Memory B cell (primary cell): Measurements from ENCODE around the gene PRKAR2B.
"Not testable (repeated sequence)": the region's sequence is repeated elsewhere in the genome, so short reads cannot be mapped to it uniquely, and the experiment has no call there.

Source experiments
- ATAC-seq: fragments of 150-1000 bp; cut with Tn5 transposase; 2 replicates; pipeline ENCODE4 v1.10.0; 2021; ENCODE audit warnings: low read depth, mild to moderate bottlenecking, moderate library complexity
- DNase-seq, 2 donors: peaks; one replicate each; pipeline ENCODE4 v3.0.0; 2022; ENCODE audit warnings: low spot score in 2 of 2
- H3K27ac Mint-ChIP-seq: one replicate; pipeline ENCODE4 v1.8.0; 2022; ENCODE audit warnings: mild to moderate bottlenecking, moderate library complexity, mixed read lengths
- H3K27me3 Mint-ChIP-seq: one replicate; pipeline ENCODE4 v1.8.0; 2022; ENCODE audit warnings: mixed read lengths
- H3K36me3 Mint-ChIP-seq: one replicate; pipeline ENCODE4 v1.8.0; 2022; ENCODE audit warnings: mild to moderate bottlenecking, mixed read lengths
- H3K4me1 Mint-ChIP-seq: one replicate; pipeline ENCODE4 v1.8.0; 2022; ENCODE audit warnings: mixed read lengths
- H3K4me3 Mint-ChIP-seq: one replicate; pipeline ENCODE4 v1.8.0; 2022; ENCODE audit warnings: mild to moderate bottlenecking, moderate library complexity, mixed read lengths
- H3K9me3 Mint-ChIP-seq: one replicate; pipeline ENCODE4 v1.8.0; 2022; ENCODE audit warnings: mixed read lengths

The PRKAR2B gene

DNA sequence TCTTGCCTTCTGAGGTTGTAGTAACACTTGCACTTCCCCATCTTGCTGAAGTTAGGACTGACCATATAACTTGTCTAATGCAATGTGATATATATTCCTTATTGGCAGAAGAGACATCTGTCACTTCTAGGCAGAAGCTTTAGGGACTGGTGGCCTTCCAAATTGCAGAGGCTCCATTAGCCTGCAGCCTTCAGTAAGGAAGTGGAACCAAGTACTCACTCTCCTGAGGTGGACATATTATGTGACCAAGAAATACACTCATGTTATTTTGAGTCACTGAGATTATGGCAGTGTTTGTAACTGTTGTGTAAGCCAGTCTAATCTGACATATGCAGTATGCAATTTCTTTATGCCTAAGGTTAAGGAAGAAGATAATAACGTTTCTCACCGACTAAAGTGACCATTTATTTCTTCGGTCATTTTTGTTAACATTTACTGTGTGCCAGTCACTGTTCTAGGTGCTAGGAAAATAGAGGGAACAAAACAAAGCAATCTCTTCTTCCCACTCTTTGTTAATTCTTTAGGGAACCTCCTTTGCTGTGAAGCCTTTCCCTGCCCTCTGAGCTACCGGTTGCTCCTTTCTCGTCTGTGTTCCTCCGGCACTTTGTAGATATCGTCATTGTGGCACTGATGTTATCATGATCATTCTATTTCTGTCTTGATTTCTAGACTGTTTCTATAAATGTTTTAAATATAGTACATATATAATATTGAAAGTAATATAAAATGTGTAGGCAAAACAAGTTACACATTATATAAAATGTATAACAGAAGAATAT is 71.4 kb downstream of the PRKAR2B start:
- ATAC-seq (no peak), DNase-seq (no peak)
- no peak overlapping the region for H3K27ac Mint-ChIP-seq
- no peaks in the 10 kb centered on the region for H3K4me1 Mint-ChIP-seq
- H3K27me3 Mint-ChIP-seq = no peaks in the 10 kb centered on the region
- no peaks in the 10 kb centered on the region for H3K9me3 Mint-ChIP-seq
- H3K36me3 Mint-ChIP-seq = no peaks in the 10 kb centered on the region
- no peak overlapping the region for H3K4me3 Mint-ChIP-seq

DNA sequence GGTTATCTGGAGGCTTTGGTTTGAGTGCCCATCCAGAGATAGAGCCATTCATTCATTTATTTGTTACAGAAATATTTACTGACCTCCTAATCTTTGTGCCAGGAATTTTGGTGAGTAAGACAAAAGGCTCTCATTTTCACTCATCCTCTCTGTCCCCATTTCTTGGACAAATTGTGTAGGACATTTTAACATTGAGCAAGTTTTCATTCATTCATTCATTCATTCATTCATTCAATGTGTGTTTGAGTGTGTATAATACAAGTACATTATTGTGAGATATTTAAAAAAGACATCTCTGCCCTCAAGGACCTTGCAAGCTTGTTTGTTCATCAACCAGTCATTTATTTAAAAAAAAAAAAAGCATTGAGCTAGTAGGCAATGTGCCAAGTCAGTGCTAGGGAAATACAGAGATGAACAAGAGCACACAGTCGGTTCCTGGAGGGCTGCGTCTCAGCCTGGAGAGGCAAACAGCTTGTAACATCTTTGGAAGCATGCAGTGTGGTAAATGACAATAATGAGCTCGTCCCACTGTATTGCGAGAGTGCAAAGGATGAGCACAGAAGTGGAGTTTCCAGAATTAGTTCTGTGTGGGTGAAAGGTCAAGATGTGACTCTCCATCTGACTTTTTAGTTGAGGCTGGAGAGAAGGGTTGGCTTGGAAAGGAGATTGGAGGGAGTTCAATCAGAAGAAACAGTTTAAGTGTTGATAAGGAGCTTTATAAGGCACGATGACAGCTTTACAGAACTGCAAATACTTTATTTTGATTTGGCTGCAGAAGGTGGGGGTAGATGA is 73.8 kb downstream of the PRKAR2B start:
- Mint-ChIP-seq H3K4me1 (no peaks in the 10 kb centered on the region), H3K4me3 (no peak overlapping the region), H3K36me3 (no peaks in the 10 kb centered on the region), H3K27me3 (no peaks in the 10 kb centered on the region), H3K27ac (no peak overlapping the region), H3K9me3 (no peaks in the 10 kb centered on the region)
- no peak for ATAC-seq
- no peak for DNase-seq

GRCh38 chr7:107119376-107120105 is 75.0 kb downstream of the PRKAR2B start:
- Mint-ChIP-seq H3K9me3 (no peaks in the 10 kb centered on the region), H3K27me3 (no peaks in the 10 kb centered on the region), H3K4me1 (no peaks in the 10 kb centered on the region), H3K36me3 (no peaks in the 10 kb centered on the region), H3K27ac (no peak overlapping the region), H3K4me3 (no peak overlapping the region)
- DNase-seq (no peak), ATAC-seq (no peak)

GRCh38 chr7:107122486-107122911 is 78.0 kb downstream of the PRKAR2B start:
- Mint-ChIP-seq H3K36me3 (no peaks in the 10 kb centered on the region), H3K27ac (no peak overlapping the region), H3K4me3 (no peak overlapping the region), H3K4me1 (peaks cover 13% of the 10 kb centered on the region), H3K9me3 (no peaks in the 10 kb centered on the region), H3K27me3 (no peaks in the 10 kb centered on the region)
- ATAC-seq = no peak
- no peak for DNase-seq

DNA sequence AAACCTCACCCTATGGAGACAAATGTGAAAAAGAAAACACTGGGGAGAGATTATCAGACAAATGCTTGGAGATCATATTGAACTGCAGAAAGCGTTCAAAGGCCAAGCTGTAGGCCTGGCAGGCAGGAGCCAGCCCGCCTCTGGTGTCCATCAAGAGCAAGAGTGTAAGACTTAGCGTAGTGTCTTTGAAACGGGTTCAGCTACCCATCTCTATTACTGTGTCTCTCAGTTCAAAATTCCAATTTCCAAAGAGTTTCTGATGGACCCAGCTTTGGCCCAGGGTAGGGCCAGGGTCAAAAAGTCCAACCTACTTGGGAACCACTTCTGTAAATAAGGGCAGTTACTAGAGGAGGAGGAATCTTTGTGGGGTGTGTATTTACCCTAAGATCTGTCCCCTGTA is 78.9 kb downstream of the PRKAR2B start:
- Mint-ChIP-seq H3K27me3 (no peaks in the 10 kb centered on the region), H3K4me1 (peaks cover 13% of the 10 kb centered on the region), H3K27ac (no peak overlapping the region), H3K4me3 (no peak overlapping the region), H3K9me3 (no peaks in the 10 kb centered on the region), H3K36me3 (no peaks in the 10 kb centered on the region)
- no peak for DNase-seq
- ATAC-seq = no peak

DNA sequence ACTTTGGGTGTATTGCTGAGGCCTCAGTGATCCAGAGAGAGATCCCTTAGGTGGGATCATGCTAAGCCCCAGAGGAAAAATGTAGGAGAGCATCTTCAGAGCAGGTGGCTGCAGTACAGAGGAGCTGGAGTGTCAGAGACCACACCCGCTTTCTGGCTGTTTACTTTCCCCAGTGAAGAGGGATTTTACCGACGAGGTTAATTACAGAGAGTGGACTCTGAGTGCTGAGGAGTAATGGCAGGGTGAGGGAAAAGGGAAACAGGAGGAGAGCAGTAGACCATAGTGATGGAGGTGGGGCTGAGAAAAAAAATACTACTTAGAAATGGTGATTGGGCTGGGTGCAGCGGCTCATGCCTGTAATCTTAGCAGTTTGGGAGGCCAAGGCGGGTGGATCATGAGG is 81.0 kb downstream of the PRKAR2B start:
- H3K36me3 Mint-ChIP-seq = no peaks in the 10 kb centered on the region
- DNase-seq = no peak
- no peaks in the 10 kb centered on the region for H3K27me3 Mint-ChIP-seq
- H3K4me3 Mint-ChIP-seq = peak overlapping the region; percentile 72
- ATAC-seq = no peak
- H3K27ac Mint-ChIP-seq = peak overlapping the region; percentile 76
- no peaks in the 10 kb centered on the region for H3K9me3 Mint-ChIP-seq
- peaks cover 13% of the 10 kb centered on the region for H3K4me1 Mint-ChIP-seq

GRCh38 chr7:107128217-107128616 is 83.7 kb downstream of the PRKAR2B start:
- Mint-ChIP-seq H3K27ac (no peak overlapping the region), H3K9me3 (no peaks in the 10 kb centered on the region), H3K4me3 (no peak overlapping the region), H3K4me1 (peaks cover 13% of the 10 kb centered on the region), H3K36me3 (no peaks in the 10 kb centered on the region), H3K27me3 (no peaks in the 10 kb centered on the region)
- DNase-seq (no peak), ATAC-seq (no peak)

GRCh38 chr7:107128748-107129147 is 84.2 kb downstream of the PRKAR2B start:
- Mint-ChIP-seq H3K4me3 (no peak overlapping the region), H3K36me3 (no peaks in the 10 kb centered on the region), H3K4me1 (peaks cover 13% of the 10 kb centered on the region), H3K27me3 (no peaks in the 10 kb centered on the region), H3K9me3 (no peaks in the 10 kb centered on the region), H3K27ac (no peak overlapping the region)
- no peak for ATAC-seq
- DNase-seq = no peak

- H3K27me3 Mint-ChIP-seq = peaks cover 2% of the 10 kb centered on the region
- H3K36me3 Mint-ChIP-seq = no peaks in the 10 kb centered on the region
- ATAC-seq (no peak), DNase-seq (no peak)
- peaks cover 9% of the 10 kb centered on the region for H3K4me1 Mint-ChIP-seq
- no peak overlapping the region for H3K27ac Mint-ChIP-seq
- no peak overlapping the region for H3K4me3 Mint-ChIP-seq
- no peaks in the 10 kb centered on the region for H3K9me3 Mint-ChIP-seq
Measured at GRCh38 chr7:107130487-107131220, 86.1 kb downstream of the PRKAR2B start.

GRCh38 chr7:107133396-107133795 is 88.9 kb downstream of the PRKAR2B start:
- ATAC-seq (no peak), DNase-seq (no peak)
- no peaks in the 10 kb centered on the region for H3K36me3 Mint-ChIP-seq
- H3K27me3 Mint-ChIP-seq = peaks cover 2% of the 10 kb centered on the region
- no peak overlapping the region for H3K4me3 Mint-ChIP-seq
- H3K27ac Mint-ChIP-seq = no peak overlapping the region
- H3K9me3 Mint-ChIP-seq = no peaks in the 10 kb centered on the region
- H3K4me1 Mint-ChIP-seq = no peaks in the 10 kb centered on the region

DNA sequence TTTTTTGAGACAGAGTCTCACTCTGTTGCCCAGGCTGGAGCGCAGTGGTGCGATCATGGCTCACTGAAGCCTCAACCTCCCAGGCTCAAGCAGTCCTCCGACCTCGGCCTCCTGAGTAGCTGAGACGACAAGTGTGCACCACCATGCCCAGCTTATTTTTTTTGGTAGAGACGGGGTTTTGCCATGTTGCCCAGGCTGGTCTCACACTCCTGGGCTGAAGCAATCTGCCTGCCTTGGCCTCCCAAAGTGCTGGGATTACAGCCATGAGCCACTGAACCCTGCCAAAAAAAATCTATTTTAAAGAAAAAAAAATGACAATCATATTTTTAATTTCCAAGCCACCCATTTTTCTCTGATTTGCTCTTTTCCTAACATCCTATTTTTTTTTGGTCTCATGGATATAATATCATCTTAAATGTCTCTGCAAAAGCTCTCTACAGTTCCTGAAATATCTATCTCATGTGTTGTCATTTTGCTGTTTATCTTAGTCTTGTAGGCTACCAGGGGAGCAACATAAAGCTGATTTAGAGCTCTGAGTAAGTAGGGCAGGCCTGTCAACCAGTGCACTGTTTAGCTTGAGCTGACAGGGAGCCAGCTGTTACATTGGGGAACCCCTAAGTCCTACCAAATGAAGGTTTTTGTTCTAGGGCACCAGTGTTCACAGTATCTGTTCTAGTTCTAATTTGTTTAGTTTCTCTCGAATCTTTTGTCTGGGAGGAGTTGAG is 94.4 kb downstream of the PRKAR2B start:
- no peaks in the 10 kb centered on the region for H3K9me3 Mint-ChIP-seq
- no peak overlapping the region for H3K27ac Mint-ChIP-seq
- no peaks in the 10 kb centered on the region for H3K4me1 Mint-ChIP-seq
- no peak overlapping the region for H3K4me3 Mint-ChIP-seq
- H3K27me3 Mint-ChIP-seq = peaks cover 2% of the 10 kb centered on the region
- DNase-seq (no peak), ATAC-seq (no peak)
- H3K36me3 Mint-ChIP-seq = no peaks in the 10 kb centered on the region

DNA sequence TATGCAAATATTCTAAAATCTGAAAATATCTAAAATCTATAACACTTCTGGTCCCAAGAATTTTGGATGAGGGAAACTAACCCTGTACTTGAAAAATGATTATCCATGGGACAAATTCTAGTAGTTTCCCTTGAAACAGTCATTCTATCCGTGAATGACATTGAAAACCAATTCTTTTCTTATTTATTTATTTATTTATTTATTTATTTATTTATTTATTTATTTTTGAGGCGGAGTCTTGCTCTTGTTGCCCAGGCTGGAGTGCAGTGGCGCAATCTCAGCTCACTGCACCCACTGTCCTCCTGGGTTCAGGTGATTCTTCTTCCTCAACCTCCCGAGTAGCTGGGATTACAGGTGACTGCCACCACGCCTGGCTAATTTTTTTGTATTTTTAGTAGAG is 99.4 kb downstream of the PRKAR2B start:
- H3K4me3 Mint-ChIP-seq, H3K36me3 Mint-ChIP-seq, H3K27ac Mint-ChIP-seq, H3K4me1 Mint-ChIP-seq, ATAC-seq, H3K27me3 Mint-ChIP-seq, DNase-seq, H3K9me3 Mint-ChIP-seq: not testable (repeated sequence)

- Mint-ChIP-seq H3K9me3 (no peaks in the 10 kb centered on the region), H3K27me3 (no peaks in the 10 kb centered on the region), H3K4me3 (no peak overlapping the region), H3K4me1 (no peaks in the 10 kb centered on the region), H3K36me3 (no peaks in the 10 kb centered on the region), H3K27ac (no peak overlapping the region)
- ATAC-seq (no peak), DNase-seq (no peak)
Measured at GRCh38 chr7:107145067-107145838, 100.7 kb downstream of the PRKAR2B start.
